ENCODE measurements around the gene LY6G6F. TPM values are rescaled to one million over a fixed set of nuclear protein-coding genes. Genes with fewer than 3 reads are reported as not detected.

LY6G6F gene
- total and polyA plus RNA-seq, 2 of the 13 experiments (the other 11 are each of a cell fraction or from before 2014, with no cell fraction given) = not detected

- TF ChIP-seq, protein P1, sequence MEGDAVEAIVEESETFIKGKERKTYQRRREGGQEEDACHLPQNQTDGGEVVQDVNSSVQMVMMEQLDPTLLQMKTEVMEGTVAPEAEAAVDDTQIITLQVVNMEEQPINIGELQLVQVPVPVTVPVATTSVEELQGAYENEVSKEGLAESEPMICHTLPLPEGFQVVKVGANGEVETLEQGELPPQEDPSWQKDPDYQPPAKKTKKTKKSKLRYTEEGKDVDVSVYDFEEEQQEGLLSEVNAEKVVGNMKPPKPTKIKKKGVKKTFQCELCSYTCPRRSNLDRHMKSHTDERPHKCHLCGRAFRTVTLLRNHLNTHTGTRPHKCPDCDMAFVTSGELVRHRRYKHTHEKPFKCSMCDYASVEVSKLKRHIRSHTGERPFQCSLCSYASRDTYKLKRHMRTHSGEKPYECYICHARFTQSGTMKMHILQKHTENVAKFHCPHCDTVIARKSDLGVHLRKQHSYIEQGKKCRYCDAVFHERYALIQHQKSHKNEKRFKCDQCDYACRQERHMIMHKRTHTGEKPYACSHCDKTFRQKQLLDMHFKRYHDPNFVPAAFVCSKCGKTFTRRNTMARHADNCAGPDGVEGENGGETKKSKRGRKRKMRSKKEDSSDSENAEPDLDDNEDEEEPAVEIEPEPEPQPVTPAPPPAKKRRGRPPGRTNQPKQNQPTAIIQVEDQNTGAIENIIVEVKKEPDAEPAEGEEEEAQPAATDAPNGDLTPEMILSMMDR (CRISPR knock-in tag; IDR thresholded peaks at IDR 0.05) = no peak
- TF ChIP-seq HDAC2 (CRISPR knock-in tag; IDR thresholded peaks at IDR 0.05) (no peak; the same call in 1 of the 2 replicates), NR2C2 (CRISPR knock-in tag; IDR thresholded peaks at IDR 0.05; ENCODE audit: borderline replicate concordance) (no peak; the same call in none of the 2 replicates), ZBTB1 (CRISPR knock-in tag; IDR thresholded peaks at IDR 0.05; ENCODE audit: borderline replicate concordance) (no peak), RXRA (CRISPR knock-in tag; IDR thresholded peaks at IDR 0.05) (peak; percentile 48; the same call in 1 of the 2 replicates), PLRG1 (conservative IDR thresholded peaks at IDR 0.05) (no peak), PCBP1 (IDR thresholded peaks at IDR 0.05; ENCODE audit: borderline replicate concordance, low read depth, low read length) (0 out of 2 replicates have a peak, but pooled peaks have one; percentile 77), ZNF317 (CRISPR knock-in tag; IDR thresholded peaks at IDR 0.05) (no peak), ZNF704 (CRISPR knock-in tag; IDR thresholded peaks at IDR 0.05; ENCODE audit: borderline replicate concordance) (peak; percentile 22; the same call in 1 of the 2 replicates), FLYWCH1 (CRISPR knock-in tag; IDR thresholded peaks at IDR 0.05) (no peak), UBTF (CRISPR knock-in tag; IDR thresholded peaks at IDR 0.05) (peak; percentile 64), CHD2 (IDR thresholded peaks at IDR 0.05; ENCODE audit: low read depth, low read length) (no peak), ZNF749 (CRISPR knock-in tag; IDR thresholded peaks at IDR 0.05; ENCODE audit: borderline replicate concordance) (0 out of 2 replicates have a peak, but pooled peaks have one; percentile 59), ZFP41 (CRISPR knock-in tag; IDR thresholded peaks at IDR 0.05; ENCODE audit: borderline replicate concordance) (no peak), NAIF1 (CRISPR knock-in tag; IDR thresholded peaks at IDR 0.05; ENCODE audit: borderline replicate concordance) (no peak; the same call in 1 of the 2 replicates), ZNF251 (CRISPR knock-in tag; IDR thresholded peaks at IDR 0.05) (no peak), SOX5 (CRISPR knock-in tag; IDR thresholded peaks at IDR 0.05; ENCODE audit: borderline replicate concordance) (peak; percentile 68), TSC22D2 (CRISPR knock-in tag; IDR thresholded peaks at IDR 0.05; ENCODE audit: borderline replicate concordance) (peak; percentile 55; the same call in 1 of the 2 replicates), ZNF761 (CRISPR knock-in tag; conservative IDR thresholded peaks at IDR 0.05) (0 out of 2 replicates have a peak, but pooled peaks have one; percentile 75), MTERF4 (CRISPR knock-in tag; IDR thresholded peaks at IDR 0.05) (no peak; the same call in 1 of the 2 replicates), ISL2 (CRISPR knock-in tag; IDR thresholded peaks at IDR 0.05) (peak; percentile 19; the same call in 1 of the 2 replicates)
- TF ChIP-seq, protein P2, sequence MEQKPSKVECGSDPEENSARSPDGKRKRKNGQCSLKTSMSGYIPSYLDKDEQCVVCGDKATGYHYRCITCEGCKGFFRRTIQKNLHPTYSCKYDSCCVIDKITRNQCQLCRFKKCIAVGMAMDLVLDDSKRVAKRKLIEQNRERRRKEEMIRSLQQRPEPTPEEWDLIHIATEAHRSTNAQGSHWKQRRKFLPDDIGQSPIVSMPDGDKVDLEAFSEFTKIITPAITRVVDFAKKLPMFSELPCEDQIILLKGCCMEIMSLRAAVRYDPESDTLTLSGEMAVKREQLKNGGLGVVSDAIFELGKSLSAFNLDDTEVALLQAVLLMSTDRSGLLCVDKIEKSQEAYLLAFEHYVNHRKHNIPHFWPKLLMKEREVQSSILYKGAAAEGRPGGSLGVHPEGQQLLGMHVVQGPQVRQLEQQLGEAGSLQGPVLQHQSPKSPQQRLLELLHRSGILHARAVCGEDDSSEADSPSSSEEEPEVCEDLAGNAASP (CRISPR knock-in tag; IDR thresholded peaks at IDR 0.05; ENCODE audit: borderline replicate concordance) = peak; percentile 45; the same call in 1 of the 2 replicates
Observed at GRCh38 chr6:31736021-31736767, 29.5 kb downstream of the LY6G6F start, which contains the start of gene CLIC1 (continued).
